ENCODE results near the gene CFHR5.
"Not testable (repeated sequence)": the region's sequence is repeated elsewhere in the genome, so short reads cannot be mapped to it uniquely, and the experiment has no call there.

The CFHR5 gene

GRCh38 chr1:197017558-197018146, 40.3 kb downstream of the CFHR5 start:
- no peak for DNase-seq

GRCh38 chr1:197021716-197022115, 44.4 kb downstream of the CFHR5 start:
- no peak for DNase-seq

- no peak for DNase-seq
Observed at GRCh38 chr1:197024460-197024859, 47.1 kb downstream of the CFHR5 start.

GRCh38 chr1:197027359-197027758, 50.0 kb downstream of the CFHR5 start:
- no peak for DNase-seq

- no peak for DNase-seq
Observed at GRCh38 chr1:197029749-197030148, 52.4 kb downstream of the CFHR5 start.

- not testable (repeated sequence) for DNase-seq
Observed at GRCh38 chr1:197034631-197035339, 57.4 kb downstream of the CFHR5 start.

GRCh38 chr1:197036861-197037260, 59.5 kb downstream of the CFHR5 start:
- no peak for DNase-seq

- DNase-seq: no peak
Observed at GRCh38 chr1:197041486-197042353, 64.4 kb downstream of the CFHR5 start.

- DNase-seq: no peak
Observed at GRCh38 chr1:197042676-197043341, 65.5 kb downstream of the CFHR5 start.

GRCh38 chr1:197049100-197049499, 71.7 kb downstream of the CFHR5 start:
- DNase-seq: no peak
